Skin epidermis (tissue), 12 donors: ENCODE data around the gene SLC27A3.

Source experiments
- H3K27ac ChIP-seq, 21 experiments: fragments of 200-600 bp; sonication (generic) in 11 of 21; one replicate each; pipeline ENCODE4 v1.5.0; 2020; ENCODE audit warnings: mild to moderate bottlenecking in 3 of 21, inconsistent platforms in 2 of 21, moderate library complexity in 2 of 21
- H3K4me3 ChIP-seq, 7 experiments: fragments of 200-600 bp; sonication (generic) in 2 of 7; one replicate each; pipeline ENCODE4 v1.5.0; 2020; ENCODE audit warnings: inconsistent platforms in 2 of 7, mild to moderate bottlenecking in 2 of 7, moderate library complexity in 1 of 7

The SLC27A3 gene

GRCh38 chr1:153774780-153775457 is at the start of gene SLC27A3:
Gene SLC27A3 (plus strand): TSS chr1:153775407. CDS start chr1:153775498, 91 bp downstream.
- Histone ChIP-seq H3K27ac (peak within 1 kb of the TSS; percentile 52 to 98 (median 88)), H3K4me3 (peak within 1 kb of the TSS; percentile 62 to 87 (median 75))

- Histone ChIP-seq H3K4me3 (peak within 1 kb of the TSS; percentile 46 to 86 (median 74)), H3K27ac (peak within 1 kb of the TSS; percentile 79 to 100 (median 98))
Measured at GRCh38 chr1:153727463-153728304, 47.5 kb upstream of the SLC27A3 start, which contains the start of gene INTS3. Gene INTS3 (plus strand): TSS chr1:153728050. CDS start chr1:153728635, 585 bp downstream.

GRCh38 chr1:153728305-153729066 is 46.7 kb upstream of the SLC27A3 start:
- peak overlapping the region; percentile 46 to 86 (median 74) for H3K4me3 ChIP-seq
- peak overlapping the region; percentile 79 to 100 (median 98) for H3K27ac ChIP-seq

GRCh38 chr1:153730468-153730988 is 44.7 kb upstream of the SLC27A3 start:
- no peak overlapping the region for H3K4me3 ChIP-seq

GRCh38 chr1:153733970-153734369 is 41.2 kb upstream of the SLC27A3 start:
- H3K4me3 ChIP-seq, result no peak overlapping the region
- peak overlapping the region in 4 of 21 experiments; percentile 1 to 69 (median 34) for H3K27ac ChIP-seq

More at GRCh38 chr1:153730468-153730988, 44.7 kb upstream of the SLC27A3 start:
- peak overlapping the region in 5 of 21 experiments; percentile 2 to 99 (median 16) for H3K27ac ChIP-seq

- Histone ChIP-seq H3K27ac (peak overlapping the region in 7 of 21 experiments; percentile 1 to 69 (median 24)), H3K4me3 (no peak overlapping the region)
Measured at GRCh38 chr1:153734396-153735089, 40.7 kb upstream of the SLC27A3 start.

GRCh38 chr1:153735090-153735420 is 40.2 kb upstream of the SLC27A3 start:
- H3K27ac ChIP-seq, result peak overlapping the region in 4 of 21 experiments; percentile 0 to 69 (median 19)
- no peak overlapping the region for H3K4me3 ChIP-seq

GRCh38 chr1:153741986-153742385 is 33.2 kb upstream of the SLC27A3 start:
- Histone ChIP-seq H3K27ac (peak overlapping the region in 3 of 21 experiments; percentile 16 to 29 (median 18)), H3K4me3 (no peak overlapping the region)

GRCh38 chr1:153742411-153743142 is 32.6 kb upstream of the SLC27A3 start:
- Histone ChIP-seq H3K27ac (peak overlapping the region in 6 of 21 experiments; percentile 18 to 72 (median 28)), H3K4me3 (no peak overlapping the region)

- H3K27ac ChIP-seq, result no peak overlapping the region
- no peak overlapping the region for H3K4me3 ChIP-seq
Measured at GRCh38 chr1:153745417-153745816, 29.8 kb upstream of the SLC27A3 start.

GRCh38 chr1:153746174-153746573 is 29.0 kb upstream of the SLC27A3 start:
- H3K27ac ChIP-seq, result no peak overlapping the region
- H3K4me3 ChIP-seq, result no peak overlapping the region

GRCh38 chr1:153748903-153749302 is 26.3 kb upstream of the SLC27A3 start:
- Histone ChIP-seq H3K4me3 (no peak overlapping the region), H3K27ac (peak overlapping the region in 1 of 21 experiments; percentile 33)

- Histone ChIP-seq H3K27ac (peak overlapping the region in 12 of 21 experiments; percentile 0 to 66 (median 34)), H3K4me3 (no peak overlapping the region)
Measured at GRCh38 chr1:153749408-153750005, 25.7 kb upstream of the SLC27A3 start.

GRCh38 chr1:153750026-153750995 is 24.9 kb upstream of the SLC27A3 start:
- peak overlapping the region in 11 of 21 experiments; percentile 0 to 66 (median 36) for H3K27ac ChIP-seq
- H3K4me3 ChIP-seq, result no peak overlapping the region

GRCh38 chr1:153752072-153752471 is 23.1 kb upstream of the SLC27A3 start:
- Histone ChIP-seq H3K4me3 (no peak overlapping the region), H3K27ac (peak overlapping the region in 6 of 21 experiments; percentile 5 to 65 (median 48))

GRCh38 chr1:153752571-153753195 is 22.5 kb upstream of the SLC27A3 start:
- H3K27ac ChIP-seq, result peak overlapping the region in 6 of 21 experiments; percentile 5 to 65 (median 48)
- H3K4me3 ChIP-seq, result no peak overlapping the region
